ENCODE measurements around the gene BBS7.
A peak's percentile ranks its signal among the peaks of the same experiment; 100 is the strongest.

Gene BBS7

GRCh38 chr4:121869841-121870822 lies at the start of gene BBS7:
Gene BBS7 (minus strand): TSS chr4:121870474. CDS start chr4:121870313, 161 bp downstream.
- peak; percentile 95 for DNase-seq
- in situ Hi-C loops (cut with HindIII; ENCODE audit: low pct_ligation_motif_present, low pct_unique_long_range_greater_than_20kb, low sequenced_read_pairs), result no loop called here

DNA sequence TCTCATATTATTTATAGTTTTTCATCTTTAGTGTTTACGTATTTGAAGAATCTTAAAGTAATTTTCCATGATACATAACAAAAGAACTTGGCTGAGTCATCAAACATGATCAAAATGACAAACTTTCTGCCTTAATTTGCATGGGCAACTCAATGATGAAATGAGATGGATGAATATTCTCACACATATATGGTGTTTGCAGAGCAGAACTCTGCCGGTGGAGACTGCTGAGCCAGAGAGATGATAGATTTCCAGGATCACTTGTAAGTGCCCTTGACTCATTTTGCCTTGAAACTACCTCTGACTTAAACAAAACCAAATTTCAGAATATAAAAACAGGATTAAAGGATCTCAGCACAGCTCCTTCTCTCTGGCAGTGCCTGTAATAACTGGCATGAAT lies 43.4 kb upstream of the BBS7 start:
- DNase-seq, result no peak
- in situ Hi-C loops (cut with HindIII; ENCODE audit: low pct_ligation_motif_present, low pct_unique_long_range_greater_than_20kb, low sequenced_read_pairs), result no loop called here

DNA sequence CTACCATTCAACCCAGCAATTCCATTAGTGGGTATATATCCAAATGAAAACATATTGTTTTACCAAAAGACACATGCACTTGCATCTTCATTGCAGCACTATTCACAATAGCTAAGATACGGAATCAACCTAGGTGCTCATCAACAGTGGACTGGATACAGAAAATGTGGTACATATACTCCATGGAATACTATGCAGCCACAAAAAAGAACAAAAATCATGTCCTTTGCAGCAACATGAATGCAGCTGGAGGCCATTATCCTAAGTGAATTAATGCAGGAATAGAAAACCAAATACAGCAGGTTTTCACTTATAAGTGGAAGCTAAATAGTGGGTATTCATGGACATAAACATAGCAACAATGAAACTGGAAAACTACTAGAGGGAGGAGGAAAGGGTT lies 38.1 kb upstream of the BBS7 start:
- in situ Hi-C loops (cut with HindIII; ENCODE audit: low pct_ligation_motif_present, low pct_unique_long_range_greater_than_20kb, low sequenced_read_pairs), result no loop called here
- no peak for DNase-seq

- peak; percentile 61 for DNase-seq
- in situ Hi-C loops (cut with HindIII; ENCODE audit: low pct_ligation_motif_present, low pct_unique_long_range_greater_than_20kb, low sequenced_read_pairs), result no loop called here
Observed at GRCh38 chr4:121900132-121900983, 30.1 kb upstream of the BBS7 start.

- no peak for DNase-seq
- in situ Hi-C loops (cut with HindIII; ENCODE audit: low pct_ligation_motif_present, low pct_unique_long_range_greater_than_20kb, low sequenced_read_pairs), result no loop called here
Observed at GRCh38 chr4:121898150-121898549, 27.9 kb upstream of the BBS7 start.

DNA sequence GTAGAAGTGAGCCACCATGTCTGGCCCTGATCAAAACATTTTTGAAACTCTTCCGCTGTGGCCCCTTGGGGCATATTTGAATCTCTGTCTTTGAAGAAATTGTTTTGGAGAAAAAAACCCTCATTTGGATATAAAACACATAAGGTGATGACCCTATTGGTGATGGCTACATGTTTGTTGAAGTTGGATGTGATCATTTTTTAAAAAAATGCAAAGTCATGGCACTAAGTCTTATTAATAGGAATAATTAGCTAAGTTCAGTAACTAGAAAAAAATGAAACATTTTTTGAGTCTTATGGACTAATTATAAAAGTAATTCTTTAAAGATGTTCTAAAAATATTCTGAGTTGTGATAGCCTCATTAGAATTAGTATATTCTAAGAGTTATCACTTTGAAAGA lies 17.9 kb upstream of the BBS7 start:
- in situ Hi-C loops (cut with HindIII; ENCODE audit: low pct_ligation_motif_present, low pct_unique_long_range_greater_than_20kb, low sequenced_read_pairs), result no loop called here
- DNase-seq, result no peak

DNA sequence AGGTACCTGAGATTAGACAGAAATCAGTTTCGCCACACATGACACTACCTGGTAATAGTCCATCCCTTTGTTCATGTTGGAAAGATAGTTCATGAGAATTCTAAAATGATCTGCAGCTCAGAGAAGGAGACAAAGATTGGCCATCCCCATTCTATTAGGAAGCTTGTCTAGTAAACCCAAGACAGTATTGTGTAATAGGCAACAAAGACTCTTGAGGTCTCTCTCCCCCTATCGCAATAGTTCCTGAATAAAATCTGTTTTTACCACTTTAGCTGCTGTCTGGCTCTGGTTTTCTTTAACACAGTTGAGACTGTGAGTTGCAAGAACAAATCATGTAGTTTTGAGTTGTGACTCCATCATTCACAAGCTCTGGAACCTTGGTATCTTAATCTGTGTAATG lies 14.8 kb upstream of the BBS7 start:
- in situ Hi-C loops (cut with HindIII; ENCODE audit: low pct_ligation_motif_present, low pct_unique_long_range_greater_than_20kb, low sequenced_read_pairs), result no loop called here
- DNase-seq, result no peak

- no peak for DNase-seq
- in situ Hi-C loops (cut with HindIII; ENCODE audit: low pct_ligation_motif_present, low pct_unique_long_range_greater_than_20kb, low sequenced_read_pairs), result no loop called here
Observed at GRCh38 chr4:121881158-121881557, 10.9 kb upstream of the BBS7 start.

- in situ Hi-C loops (cut with HindIII; ENCODE audit: low pct_ligation_motif_present, low pct_unique_long_range_greater_than_20kb, low sequenced_read_pairs), result no loop called here
- DNase-seq, result no peak
Observed at GRCh38 chr4:121879135-121879534, 8.9 kb upstream of the BBS7 start.

DNA sequence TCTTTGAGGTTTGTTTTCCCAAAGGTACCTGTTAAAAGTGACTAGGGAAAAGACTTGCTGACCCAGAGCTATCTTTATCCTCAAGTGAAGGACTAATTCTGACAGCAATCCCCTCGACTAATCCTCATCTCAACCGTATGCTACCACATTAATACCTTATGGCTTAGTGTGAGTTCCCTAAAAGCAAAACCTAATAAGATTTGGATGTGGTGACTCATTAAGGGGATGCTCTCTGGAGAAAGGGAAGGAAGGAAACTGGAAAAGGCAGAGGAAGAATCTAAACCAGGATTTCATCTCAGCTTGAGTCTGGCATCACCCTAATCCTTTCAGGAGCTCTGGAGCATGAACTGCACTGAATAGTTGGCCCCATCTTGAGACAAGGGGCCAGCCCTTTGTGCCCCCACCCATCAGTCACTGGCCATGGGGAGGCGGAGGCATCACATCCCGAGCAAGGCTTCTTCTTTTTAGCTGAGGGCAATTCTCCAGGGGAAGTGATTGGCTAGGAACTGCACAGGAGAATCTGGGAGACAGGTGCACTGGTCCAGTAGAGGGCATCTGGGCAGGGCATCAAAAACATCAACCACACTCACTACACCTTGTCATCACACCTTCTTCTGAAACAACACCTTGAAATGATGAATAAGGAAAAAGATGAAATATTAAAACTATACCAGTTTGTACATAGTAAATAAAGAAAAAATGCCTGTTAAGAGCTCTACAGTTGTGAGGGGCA lies 6.9 kb upstream of the BBS7 start:
- in situ Hi-C loops (cut with HindIII; ENCODE audit: low pct_ligation_motif_present, low pct_unique_long_range_greater_than_20kb, low sequenced_read_pairs), result no loop called here
- no peak for DNase-seq

DNA sequence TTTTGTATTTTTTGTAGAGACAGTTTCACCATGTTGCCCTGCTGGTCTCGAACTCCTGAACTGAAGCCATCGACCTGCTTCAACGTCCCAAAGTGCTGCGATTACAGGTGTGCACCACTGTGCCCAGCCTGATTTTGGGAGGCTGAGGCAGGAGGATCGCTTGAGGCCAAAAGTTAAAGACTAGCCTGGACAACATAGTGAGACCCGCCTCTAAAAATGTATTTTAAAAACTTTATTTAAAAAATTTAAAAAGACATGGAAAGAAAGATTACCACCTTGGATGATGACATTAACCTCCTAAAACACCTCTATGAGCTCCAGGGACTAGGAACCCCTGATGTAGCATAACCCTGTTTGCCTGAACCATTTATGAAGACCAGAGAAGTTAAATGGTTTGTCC lies 5.8 kb upstream of the BBS7 start:
- no peak for DNase-seq
- in situ Hi-C loops (cut with HindIII; ENCODE audit: low pct_ligation_motif_present, low pct_unique_long_range_greater_than_20kb, low sequenced_read_pairs), result no loop called here

DNA sequence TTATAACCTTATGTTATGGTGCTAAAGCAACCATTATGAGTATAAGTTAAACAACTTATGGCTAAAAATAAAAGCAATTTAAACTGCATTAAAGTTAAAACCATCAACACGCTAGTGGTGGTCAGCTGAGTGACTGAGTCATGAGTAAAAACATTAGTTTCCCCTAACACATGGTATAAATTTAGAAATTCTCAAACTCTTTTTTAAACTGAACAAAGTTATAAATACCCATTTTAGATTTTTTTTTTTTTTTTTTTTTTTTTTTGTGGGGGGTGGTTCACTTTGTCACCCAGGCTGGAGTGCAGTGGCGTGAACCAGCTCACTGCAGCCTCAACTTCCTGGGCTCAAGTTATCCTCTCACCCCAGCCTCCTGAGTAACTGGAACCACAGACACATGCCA lies 5.4 kb upstream of the BBS7 start:
- in situ Hi-C loops (cut with HindIII; ENCODE audit: low pct_ligation_motif_present, low pct_unique_long_range_greater_than_20kb, low sequenced_read_pairs), result no loop called here
- no peak for DNase-seq

- no peak for DNase-seq
- in situ Hi-C loops (cut with HindIII; ENCODE audit: low pct_ligation_motif_present, low pct_unique_long_range_greater_than_20kb, low sequenced_read_pairs), result no loop called here
Observed at GRCh38 chr4:121873604-121874003, 3.3 kb upstream of the BBS7 start.

GRCh38 chr4:121863799-121864198 lies 6.5 kb downstream of the BBS7 start:
- no peak for DNase-seq
- in situ Hi-C loops (cut with HindIII; ENCODE audit: low pct_ligation_motif_present, low pct_unique_long_range_greater_than_20kb, low sequenced_read_pairs), result no loop called here

- in situ Hi-C loops (cut with HindIII; ENCODE audit: low pct_ligation_motif_present, low pct_unique_long_range_greater_than_20kb, low sequenced_read_pairs), result no loop called here
- no peak for DNase-seq
Observed at GRCh38 chr4:121861426-121861825, 8.8 kb downstream of the BBS7 start.

- in situ Hi-C loops (cut with HindIII; ENCODE audit: low pct_ligation_motif_present, low pct_unique_long_range_greater_than_20kb, low sequenced_read_pairs), result no loop called here
- no peak for DNase-seq
Observed at GRCh38 chr4:121860121-121860520, 10.2 kb downstream of the BBS7 start.

GRCh38 chr4:121851354-121851753 lies 18.9 kb downstream of the BBS7 start:
- in situ Hi-C loops (cut with HindIII; ENCODE audit: low pct_ligation_motif_present, low pct_unique_long_range_greater_than_20kb, low sequenced_read_pairs), result no loop called here
- DNase-seq, result no peak

GRCh38 chr4:121846662-121847061 lies 23.6 kb downstream of the BBS7 start:
- DNase-seq, result no peak
- in situ Hi-C loops (cut with HindIII; ENCODE audit: low pct_ligation_motif_present, low pct_unique_long_range_greater_than_20kb, low sequenced_read_pairs), result no loop called here

- in situ Hi-C loops (cut with HindIII; ENCODE audit: low pct_ligation_motif_present, low pct_unique_long_range_greater_than_20kb, low sequenced_read_pairs), result no loop called here
- DNase-seq, result no peak
Observed at GRCh38 chr4:121842862-121843261, 27.4 kb downstream of the BBS7 start.
